Natural killer cell treated with Interleukin-12 subunit alpha and Interleukin-12 subunit beta and Interleukin-15 and Interleukin-18, amount 100 ng/mL, for 72 hours (primary cell): ENCODE measurements around the gene FAM184B. TPM values are rescaled to one million over a fixed set of nuclear protein-coding genes. Genes with fewer than 3 reads are reported as not detected.

Experiments
- ATAC-seq, 2 donors: fragments of 150-1000 bp; cut with Tn5 transposase in 1 of 2; sonication (Bioruptor Pico), chemical (Tn5 transposase) in 1 of 2; 2 replicates each; pipeline ENCODE4 v1.10.0; 2021
- DNase-seq: peaks from one replicate; pipeline ENCODE4 v3.0.0; 2022; ENCODE audit warnings: low spot score
- H3K27ac Mint-ChIP-seq, 2 donors: 1 replicate in 1 of 2; 2 replicates in 1 of 2; pipeline ENCODE4 v1.8.0; 2022; ENCODE audit warnings: mixed read lengths in 2 of 2, mild to moderate bottlenecking in 1 of 2, moderate library complexity in 1 of 2
- H3K27me3 Mint-ChIP-seq, 2 donors: 1 replicate in 1 of 2; 2 replicates in 1 of 2; pipeline ENCODE4 v1.8.0; 2022; ENCODE audit warnings: mixed read lengths in 2 of 2
- H3K36me3 Mint-ChIP-seq: one replicate; pipeline ENCODE4 v1.8.0; 2022; ENCODE audit warnings: mixed read lengths
- H3K4me1 Mint-ChIP-seq, 2 donors: 1 replicate in 1 of 2; 2 replicates in 1 of 2; pipeline ENCODE4 v1.8.0; 2022; ENCODE audit warnings: low read depth in 2 of 2, mixed read lengths in 2 of 2, mild to moderate bottlenecking in 1 of 2
- H3K4me3 Mint-ChIP-seq: one replicate; pipeline ENCODE4 v1.8.0; 2022; ENCODE audit warnings: mixed read lengths
- H3K9me3 Mint-ChIP-seq: 2 replicates; pipeline ENCODE4 v1.8.0; 2022; ENCODE audit warnings: mixed read lengths
- total RNA-seq, 2 donors: library from RNA; stranded (reverse); gene quantifications; one replicate each; pipeline ENCODE4 v1.2.3, GENCODE V29; 2022

FAM184B gene
- total RNA-seq, 2 donors from 2014 or later, result not detected

- no peak for ATAC-seq
- no peaks in the 10 kb centered on the region for H3K9me3 Mint-ChIP-seq
- no peak overlapping the region for H3K27ac Mint-ChIP-seq
- peaks cover 5 to 7% of the 10 kb centered on the region in 2 donors for H3K4me1 Mint-ChIP-seq
- H3K27me3 Mint-ChIP-seq, result no peaks in the 10 kb centered on the region
- DNase-seq, result no peak
- peak overlapping the region; percentile 16 for H3K4me3 Mint-ChIP-seq
- H3K36me3 Mint-ChIP-seq, result peaks cover 5% of the 10 kb centered on the region
Observed at GRCh38 chr4:17797808-17798207, 16.4 kb upstream of the FAM184B start.

GRCh38 chr4:17794730-17795129 is 13.3 kb upstream of the FAM184B start:
- H3K36me3 Mint-ChIP-seq, result no peaks in the 10 kb centered on the region
- no peaks in the 10 kb centered on the region for H3K9me3 Mint-ChIP-seq
- no peak for DNase-seq
- H3K4me3 Mint-ChIP-seq, result no peak overlapping the region
- no peaks in the 10 kb centered on the region for H3K27me3 Mint-ChIP-seq
- no peaks in the 10 kb centered on the region for H3K4me1 Mint-ChIP-seq
- H3K27ac Mint-ChIP-seq, result no peak overlapping the region
- ATAC-seq, result no peak

- Mint-ChIP-seq H3K4me1 (peaks cover 11 to 14% of the 10 kb centered on the region in 2 donors), H3K4me3 (no peak overlapping the region), H3K27me3 (no peaks in the 10 kb centered on the region), H3K27ac (no peak overlapping the region), H3K36me3 (no peaks in the 10 kb centered on the region), H3K9me3 (no peaks in the 10 kb centered on the region)
- DNase-seq (no peak), ATAC-seq (no peak)
Observed at GRCh38 chr4:17788956-17789355, 7.5 kb upstream of the FAM184B start.

GRCh38 chr4:17787315-17787714 is 5.9 kb upstream of the FAM184B start:
- Mint-ChIP-seq H3K27ac (no peak overlapping the region), H3K4me1 (peaks cover 11 to 14% of the 10 kb centered on the region in 2 donors), H3K36me3 (no peaks in the 10 kb centered on the region), H3K4me3 (no peak overlapping the region), H3K27me3 (peaks cover under 1 to 11% of the 10 kb centered on the region in 2 donors), H3K9me3 (no peaks in the 10 kb centered on the region)
- DNase-seq (no peak), ATAC-seq (no peak)

- no peak overlapping the region for H3K4me3 Mint-ChIP-seq
- H3K27me3 Mint-ChIP-seq, result peaks cover 8 to 19% of the 10 kb centered on the region in 2 donors
- no peak for ATAC-seq
- no peaks in the 10 kb centered on the region for H3K36me3 Mint-ChIP-seq
- no peak overlapping the region for H3K27ac Mint-ChIP-seq
- DNase-seq, result no peak
- H3K4me1 Mint-ChIP-seq, result peaks cover 14 to 19% of the 10 kb centered on the region in 2 donors
- H3K9me3 Mint-ChIP-seq, result no peaks in the 10 kb centered on the region
Observed at GRCh38 chr4:17786567-17786966, 5.1 kb upstream of the FAM184B start.

- H3K4me3 Mint-ChIP-seq, result no peak overlapping the region
- H3K4me1 Mint-ChIP-seq, result peaks cover 14 to 21% of the 10 kb centered on the region in 2 donors
- H3K36me3 Mint-ChIP-seq, result no peaks in the 10 kb centered on the region
- H3K27me3 Mint-ChIP-seq, result peaks cover 11 to 22% of the 10 kb centered on the region in 2 donors
- no peaks in the 10 kb centered on the region for H3K9me3 Mint-ChIP-seq
- no peak overlapping the region for H3K27ac Mint-ChIP-seq
- DNase-seq (no peak), ATAC-seq (no peak)
Observed at GRCh38 chr4:17785858-17786257, 4.4 kb upstream of the FAM184B start.

- no peaks in the 10 kb centered on the region for H3K9me3 Mint-ChIP-seq
- H3K4me1 Mint-ChIP-seq, result peaks cover 2 to 11% of the 10 kb centered on the region in 2 donors
- H3K4me3 Mint-ChIP-seq, result no peak overlapping the region
- peaks cover 31 to 64% of the 10 kb centered on the region in 2 donors for H3K27me3 Mint-ChIP-seq
- no peaks in the 10 kb centered on the region for H3K36me3 Mint-ChIP-seq
- ATAC-seq, result no peak
- no peak overlapping the region for H3K27ac Mint-ChIP-seq
- DNase-seq, result no peak
Observed at GRCh38 chr4:17780501-17781299, 721 bp downstream of the FAM184B start.

- DNase-seq, result no peak
- H3K9me3 Mint-ChIP-seq, result no peaks in the 10 kb centered on the region
- H3K27me3 Mint-ChIP-seq, result peaks cover 33 to 62% of the 10 kb centered on the region in 2 donors
Observed at GRCh38 chr4:17778431-17778830, 3.0 kb downstream of the FAM184B start.

GRCh38 chr4:17773135-17773698 is 8.2 kb downstream of the FAM184B start:
- Mint-ChIP-seq H3K27me3 (peaks cover 12 to 26% of the 10 kb centered on the region in 2 donors), H3K27ac (no peak overlapping the region), H3K9me3 (no peaks in the 10 kb centered on the region), H3K36me3 (no peaks in the 10 kb centered on the region), H3K4me3 (no peak overlapping the region), H3K4me1 (no peaks in the 10 kb centered on the region)
- ATAC-seq, result no peak
- DNase-seq, result no peak

More at GRCh38 chr4:17778431-17778830, 3.0 kb downstream of the FAM184B start:
- no peak overlapping the region for H3K27ac Mint-ChIP-seq
- H3K36me3 Mint-ChIP-seq, result no peaks in the 10 kb centered on the region
- no peak for ATAC-seq
- no peak overlapping the region for H3K4me3 Mint-ChIP-seq
- H3K4me1 Mint-ChIP-seq, result peaks cover 0 to 10% of the 10 kb centered on the region in 2 donors

GRCh38 chr4:17771284-17771908 is 10.0 kb downstream of the FAM184B start:
- peaks cover 8 to 10% of the 10 kb centered on the region in 2 donors for H3K27me3 Mint-ChIP-seq
- H3K4me3 Mint-ChIP-seq, result no peak overlapping the region
- no peaks in the 10 kb centered on the region for H3K9me3 Mint-ChIP-seq

GRCh38 chr4:17770845-17771244 is 10.6 kb downstream of the FAM184B start:
- no peak overlapping the region for H3K4me3 Mint-ChIP-seq
- H3K4me1 Mint-ChIP-seq, result peaks cover 4% of the 10 kb centered on the region in 2 donors
- H3K27ac Mint-ChIP-seq, result no peak overlapping the region
- H3K27me3 Mint-ChIP-seq, result peaks cover 8 to 10% of the 10 kb centered on the region in 2 donors
- H3K9me3 Mint-ChIP-seq, result no peaks in the 10 kb centered on the region
- peaks cover 4% of the 10 kb centered on the region for H3K36me3 Mint-ChIP-seq
- DNase-seq, result no peak
- ATAC-seq, result no peak

More at GRCh38 chr4:17771284-17771908, 10.0 kb downstream of the FAM184B start:
- no peaks in the 10 kb centered on the region for H3K4me1 Mint-ChIP-seq
- no peaks in the 10 kb centered on the region for H3K36me3 Mint-ChIP-seq
- ATAC-seq, result no peak
- DNase-seq, result no peak
- no peak overlapping the region for H3K27ac Mint-ChIP-seq

- Mint-ChIP-seq H3K27me3 (peaks cover 6 to 10% of the 10 kb centered on the region in 2 donors), H3K36me3 (peaks cover 8% of the 10 kb centered on the region), H3K9me3 (no peaks in the 10 kb centered on the region), H3K27ac (no peak overlapping the region), H3K4me1 (peaks cover 10 to 12% of the 10 kb centered on the region in 2 donors), H3K4me3 (no peak overlapping the region)
- ATAC-seq (no peak), DNase-seq (no peak)
Observed at GRCh38 chr4:17769406-17770174, 11.8 kb downstream of the FAM184B start.

GRCh38 chr4:17766826-17767458 is 14.5 kb downstream of the FAM184B start:
- Mint-ChIP-seq H3K36me3 (peaks cover 8% of the 10 kb centered on the region), H3K4me3 (no peak overlapping the region), H3K27ac (no peak overlapping the region), H3K4me1 (peaks cover 10 to 12% of the 10 kb centered on the region in 2 donors), H3K9me3 (no peaks in the 10 kb centered on the region), H3K27me3 (peaks cover 6 to 15% of the 10 kb centered on the region in 2 donors)
- DNase-seq, result no peak
- no peak for ATAC-seq
